Measurements from ENCODE around the gene SEMA6A.

Gene SEMA6A

GRCh38 chr5:116574367-116575325 is at the start of gene SEMA6A:
TSS of gene SEMA6A (minus strand) at chr5:116574823. CDS start at chr5:116504944, 69,879 bp downstream.
- peak; percentile 42 for DNase-seq

- DNase-seq = no peak
Observed at GRCh38 chr5:116622375-116623050, 47.9 kb upstream of the SEMA6A start.

- DNase-seq = no peak
Observed at GRCh38 chr5:116621599-116621998, 47.0 kb upstream of the SEMA6A start.

- no peak for DNase-seq
Observed at GRCh38 chr5:116616876-116617275, 42.3 kb upstream of the SEMA6A start.

GRCh38 chr5:116614603-116614920 is 39.9 kb upstream of the SEMA6A start:
- DNase-seq = no peak

- no peak for DNase-seq
Observed at GRCh38 chr5:116613445-116613844, 38.8 kb upstream of the SEMA6A start.

- DNase-seq = no peak
Observed at GRCh38 chr5:116612431-116612830, 37.8 kb upstream of the SEMA6A start.

GRCh38 chr5:116605310-116606070 is 30.9 kb upstream of the SEMA6A start:
- DNase-seq = no peak

- DNase-seq = no peak
Observed at GRCh38 chr5:116604805-116605204, 30.2 kb upstream of the SEMA6A start.

GRCh38 chr5:116600876-116601275 is 26.3 kb upstream of the SEMA6A start:
- DNase-seq = no peak

- no peak for DNase-seq
Observed at GRCh38 chr5:116598911-116599310, 24.3 kb upstream of the SEMA6A start.

GRCh38 chr5:116595498-116595897 is 20.9 kb upstream of the SEMA6A start:
- no peak for DNase-seq

GRCh38 chr5:116593340-116593739 is 18.7 kb upstream of the SEMA6A start:
- DNase-seq = no peak

- DNase-seq = no peak
Observed at GRCh38 chr5:116585227-116585626, 10.6 kb upstream of the SEMA6A start.

- DNase-seq = no peak
Observed at GRCh38 chr5:116583862-116584222, 9.2 kb upstream of the SEMA6A start.

- DNase-seq = no peak
Observed at GRCh38 chr5:116583085-116583861, 8.7 kb upstream of the SEMA6A start.

- no peak for DNase-seq
Observed at GRCh38 chr5:116581910-116582309, 7.3 kb upstream of the SEMA6A start.

- no peak for DNase-seq
Observed at GRCh38 chr5:116579144-116579543, 4.5 kb upstream of the SEMA6A start.

GRCh38 chr5:116578676-116579075 is 4.1 kb upstream of the SEMA6A start:
- DNase-seq = no peak

- no peak for DNase-seq
Observed at GRCh38 chr5:116577064-116577788, 2.6 kb upstream of the SEMA6A start.

GRCh38 chr5:116576053-116576713 is 1.6 kb upstream of the SEMA6A start:
- DNase-seq = peak; percentile 24
